HepG2 (cell line): Measurements from ENCODE around the gene UBR4. TPM values are rescaled to one million over a fixed set of nuclear protein-coding genes. Genes with fewer than 3 reads are reported as not detected.
A peak's percentile ranks its signal among the peaks of the same experiment; 100 is the strongest.

ENCODE experiments used
- AGO2 ChIP-seq: fragments of 200-400 bp; formaldehyde crosslinking; optimal IDR thresholded peaks from 2 replicates; pipeline ENCODE3; 2017; ENCODE audit warnings: mild to moderate bottlenecking, low read depth, low read length, moderate library complexity
- AKAP8 ChIP-seq: sonication (generic); formaldehyde crosslinking; IDR thresholded peaks from 2 replicates; pipeline ENCODE4 v1.5.1; 2020; ENCODE audit warnings: mild to moderate bottlenecking, missing genetic modification reagents
- CBX5 ChIP-seq: sonication (generic); formaldehyde crosslinking; IDR thresholded peaks from 2 replicates; pipeline ENCODE4 v1.4.0; 2020; ENCODE audit warnings: missing genetic modification reagents, borderline replicate concordance
- GABPA ChIP-seq, 2 experiments: IDR thresholded peaks; 2 replicates each; pipeline ENCODE4 v1.6.1; 2011 to 2016; ENCODE audit warnings: low read depth in 2 of 2, low read length in 1 of 2, missing biosample characterization in 1 of 2, missing genetic modification characterization in 1 of 2
- ONECUT2 ChIP-seq: sonication (generic); formaldehyde crosslinking; IDR thresholded peaks from 2 replicates; pipeline ENCODE4 v1.4.0; 2020; ENCODE audit warnings: missing genetic modification reagents
- RAD21 ChIP-seq: fragments of 450-650 bp; formaldehyde crosslinking; IDR thresholded peaks from 2 replicates; pipeline ENCODE4 v1.5.0; 2020; ENCODE audit warnings: mild to moderate bottlenecking
- RBM39 ChIP-seq: fragments of 200-400 bp; formaldehyde crosslinking; IDR thresholded peaks from one replicate; pipeline ENCODE4 v1.6.1; 2018; ENCODE audit warnings: antibody characterized with exemption, mild to moderate bottlenecking, low read depth, low read length; ENCODE audit not compliant: poor library complexity, severe bottlenecking
- ZKSCAN5 ChIP-seq: sonication (generic); formaldehyde crosslinking; IDR thresholded peaks from 2 replicates; pipeline ENCODE4 v1.5.1; 2020; ENCODE audit warnings: mild to moderate bottlenecking, missing genetic modification reagents
- ZNF124 ChIP-seq: sonication (generic); formaldehyde crosslinking; IDR thresholded peaks from 2 replicates; pipeline ENCODE4 v1.4.0; 2020; ENCODE audit warnings: missing genetic modification reagents
- ZNF136 ChIP-seq: sonication (generic); formaldehyde crosslinking; IDR thresholded peaks from 2 replicates; pipeline ENCODE4 v1.8.1; 2022; ENCODE audit warnings: low read depth, mild to moderate bottlenecking, moderate library complexity, missing genetic modification reagents
- ZNF143 ChIP-seq: sonication (generic); formaldehyde crosslinking; IDR thresholded peaks from 2 replicates; pipeline ENCODE4 v1.4.0; 2020; ENCODE audit warnings: missing genetic modification reagents
- ZNF17 ChIP-seq: sonication (generic); formaldehyde crosslinking; IDR thresholded peaks from 2 replicates; pipeline ENCODE4 v1.5.0; 2020; ENCODE audit warnings: mild to moderate bottlenecking, missing genetic modification reagents
- ZNF317 ChIP-seq: sonication (generic); formaldehyde crosslinking; IDR thresholded peaks from 2 replicates; pipeline ENCODE4 v1.5.0; 2020; ENCODE audit warnings: mild to moderate bottlenecking, missing genetic modification reagents
- ZNF326 ChIP-seq: sonication (generic); formaldehyde crosslinking; IDR thresholded peaks from 2 replicates; pipeline ENCODE4 v1.4.0; 2020; ENCODE audit warnings: missing genetic modification reagents, borderline replicate concordance
- polyA plus RNA-seq, 8 experiments: library from polyadenylated mRNA; depleted of rRNA in 3 of 8; stranded (reverse) in 7 of 8; unstranded in 1 of 8; fragments of >200 nt; fragmentation: Illumina TruSeq in 4 of 8; extraction: Trizol in 4 of 8; gene quantifications; 2 replicates each; pipeline versions ENCODE4 v1.2.1 to v1.2.3, GENCODE V29; 2011 to 2016; ENCODE audit warnings: low read depth in 4 of 8, missing spikeins in 1 of 8, mixed read lengths in 1 of 8; ENCODE audit not compliant: insufficient read depth in 1 of 8
- total RNA-seq, 5 experiments: library from RNA; depleted of rRNA; stranded (reverse); fragments of >200 nt; fragmentation: Illumina TruSeq; extraction: Trizol; gene quantifications; 2 replicates each; pipeline ENCODE4 v1.2.3, GENCODE V29; 2016; ENCODE audit warnings: low read depth in 1 of 5
- TF ChIP-seq, protein P1 (sequence below): sonication (generic); formaldehyde crosslinking; IDR thresholded peaks from 2 replicates; pipeline ENCODE4 v1.4.0; 2020; ENCODE audit warnings: missing genetic modification reagents
- TF ChIP-seq, protein P2 (sequence below): sonication (generic); formaldehyde crosslinking; IDR thresholded peaks from 2 replicates; pipeline ENCODE4 v1.8.0; 2022; ENCODE audit warnings: missing genetic modification reagents, low read depth, mild to moderate bottlenecking, borderline replicate concordance
- TF ChIP-seq, protein P3 (sequence below): sonication (generic); formaldehyde crosslinking; IDR thresholded peaks from 2 replicates; pipeline ENCODE4 v1.4.0; 2020; ENCODE audit warnings: missing genetic modification reagents
- TF ChIP-seq, protein P4 (sequence below): sonication (generic); formaldehyde crosslinking; IDR thresholded peaks from 2 replicates; pipeline ENCODE4 v1.8.1; 2023; ENCODE audit warnings: mild to moderate bottlenecking, missing genetic modification reagents, borderline replicate concordance
- TF ChIP-seq, protein P5 (sequence below): sonication (generic); formaldehyde crosslinking; IDR thresholded peaks from 2 replicates; pipeline ENCODE4 v1.4.0; 2020; ENCODE audit warnings: missing genetic modification reagents
- TF ChIP-seq, protein P6 (sequence below): sonication (generic); formaldehyde crosslinking; IDR thresholded peaks from 2 replicates; pipeline ENCODE4 v1.4.0; 2020; ENCODE audit warnings: missing genetic modification reagents
- TF ChIP-seq, protein P7 (sequence below): sonication (generic); formaldehyde crosslinking; IDR thresholded peaks from 2 replicates; pipeline ENCODE4 v1.4.0; 2020; ENCODE audit warnings: low read depth, mild to moderate bottlenecking, missing genetic modification reagents

The UBR4 gene
- total and polyA plus RNA-seq, 2 of the 13 experiments (the other 11 are each of a cell fraction or from before 2014, with no cell fraction given), result 59.1 to 106 TPM

DNA sequence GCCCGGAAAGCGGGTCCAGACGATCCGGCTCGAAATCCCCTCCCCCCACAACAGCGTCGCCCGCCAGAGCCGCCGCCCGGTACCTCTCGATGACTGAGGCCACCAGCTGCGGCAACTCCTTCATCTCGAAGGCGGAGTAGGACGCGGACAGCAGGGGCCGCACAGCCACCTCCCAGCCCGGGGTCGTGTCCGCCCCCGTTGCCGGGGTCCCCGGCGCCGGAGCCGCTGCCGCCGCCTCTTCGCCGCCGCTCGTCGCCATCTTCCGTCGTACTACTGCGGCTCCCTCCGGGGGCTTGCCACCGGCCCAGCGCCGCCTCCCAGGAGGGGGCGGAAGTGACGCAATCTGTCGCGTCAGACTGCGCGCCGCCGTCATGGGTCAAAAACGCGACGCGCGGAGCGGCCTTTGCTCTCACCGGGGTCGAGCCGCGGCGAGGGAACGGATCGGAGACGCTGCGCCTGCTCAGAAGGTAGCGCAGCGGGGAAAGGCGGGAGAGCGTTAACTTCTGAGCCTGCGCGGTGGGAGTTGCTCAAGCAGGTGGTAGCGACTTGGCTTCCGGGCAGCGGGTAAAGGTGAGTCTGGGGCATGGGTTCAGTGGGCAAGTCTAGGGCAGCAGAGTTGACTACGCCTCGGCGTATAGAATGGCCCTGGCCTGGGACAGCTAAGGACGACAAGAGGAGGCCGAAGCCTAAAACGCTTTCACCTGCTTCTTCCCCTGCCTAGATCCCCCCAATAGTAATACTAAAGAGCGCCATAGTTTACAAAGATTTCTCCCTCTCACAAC lies at the start of gene UBR4 (continued):
- TF ChIP-seq, protein P1, sequence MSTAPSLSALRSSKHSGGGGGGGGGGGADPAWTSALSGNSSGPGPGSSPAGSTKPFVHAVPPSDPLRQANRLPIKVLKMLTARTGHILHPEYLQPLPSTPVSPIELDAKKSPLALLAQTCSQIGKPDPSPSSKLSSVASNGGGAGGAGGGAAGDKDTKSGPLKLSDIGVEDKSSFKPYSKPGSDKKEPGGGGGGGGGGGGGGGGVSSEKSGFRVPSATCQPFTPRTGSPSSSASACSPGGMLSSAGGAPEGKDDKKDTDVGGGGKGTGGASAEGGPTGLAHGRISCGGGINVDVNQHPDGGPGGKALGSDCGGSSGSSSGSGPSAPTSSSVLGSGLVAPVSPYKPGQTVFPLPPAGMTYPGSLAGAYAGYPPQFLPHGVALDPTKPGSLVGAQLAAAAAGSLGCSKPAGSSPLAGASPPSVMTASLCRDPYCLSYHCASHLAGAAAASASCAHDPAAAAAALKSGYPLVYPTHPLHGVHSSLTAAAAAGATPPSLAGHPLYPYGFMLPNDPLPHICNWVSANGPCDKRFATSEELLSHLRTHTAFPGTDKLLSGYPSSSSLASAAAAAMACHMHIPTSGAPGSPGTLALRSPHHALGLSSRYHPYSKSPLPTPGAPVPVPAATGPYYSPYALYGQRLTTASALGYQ (CRISPR knock-in tag), result peak; percentile 76
- TF ChIP-seq AKAP8 (CRISPR knock-in tag) (peak; percentile 17; the same call in 1 of the 2 replicates), RAD21 (CRISPR knock-in tag) (peak; percentile 56), ZNF124 (CRISPR knock-in tag) (no peak), ZNF136 (CRISPR knock-in tag) (peak; percentile 89; the same call in 1 of the 2 replicates), ONECUT2 (CRISPR knock-in tag) (no peak), ZNF143 (peak; percentile 75), ZNF317 (CRISPR knock-in tag) (peak; percentile 62), AGO2 (peak; percentile 84), GABPA (IDR thresholded peaks at IDR 0.05; ENCODE audit: low read depth, low read length) (peak; percentile 80), GABPA (CRISPR knock-in tag; IDR thresholded peaks at IDR 0.05; ENCODE audit: low read depth) (peak; percentile 95), RBM39 (peak; percentile 76), ZKSCAN5 (CRISPR knock-in tag) (no peak), ZNF17 (no peak), CBX5 (CRISPR knock-in tag) (peak; percentile 85), ZNF326 (no peak)
- TF ChIP-seq, protein P2, sequence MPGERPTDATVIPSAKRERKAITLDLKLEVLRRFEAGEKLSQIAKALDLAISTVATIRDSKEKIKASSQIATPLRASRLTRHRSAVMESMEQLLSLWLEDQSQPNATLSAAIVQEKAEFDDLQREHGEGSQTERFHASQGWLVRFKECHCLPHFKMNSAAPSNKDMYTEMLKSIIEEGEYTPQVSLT (CRISPR knock-in tag), result no peak
- TF ChIP-seq, protein P3, sequence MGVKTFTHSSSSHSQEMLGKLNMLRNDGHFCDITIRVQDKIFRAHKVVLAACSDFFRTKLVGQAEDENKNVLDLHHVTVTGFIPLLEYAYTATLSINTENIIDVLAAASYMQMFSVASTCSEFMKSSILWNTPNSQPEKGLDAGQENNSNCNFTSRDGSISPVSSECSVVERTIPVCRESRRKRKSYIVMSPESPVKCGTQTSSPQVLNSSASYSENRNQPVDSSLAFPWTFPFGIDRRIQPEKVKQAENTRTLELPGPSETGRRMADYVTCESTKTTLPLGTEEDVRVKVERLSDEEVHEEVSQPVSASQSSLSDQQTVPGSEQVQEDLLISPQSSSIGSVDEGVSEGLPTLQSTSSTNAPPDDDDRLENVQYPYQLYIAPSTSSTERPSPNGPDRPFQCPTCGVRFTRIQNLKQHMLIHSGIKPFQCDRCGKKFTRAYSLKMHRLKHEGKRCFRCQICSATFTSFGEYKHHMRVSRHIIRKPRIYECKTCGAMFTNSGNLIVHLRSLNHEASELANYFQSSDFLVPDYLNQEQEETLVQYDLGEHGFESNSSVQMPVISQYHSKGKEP (CRISPR knock-in tag), result 0 out of 2 replicates have a peak, but pooled peaks have one; percentile 67
- TF ChIP-seq, protein P4, sequence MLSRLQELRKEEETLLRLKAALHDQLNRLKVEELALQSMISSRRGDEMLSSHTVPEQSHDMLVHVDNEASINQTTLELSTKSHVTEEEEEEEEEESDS (CRISPR knock-in tag), result no peak; the same call in 1 of the 2 replicates
- TF ChIP-seq, protein P5, sequence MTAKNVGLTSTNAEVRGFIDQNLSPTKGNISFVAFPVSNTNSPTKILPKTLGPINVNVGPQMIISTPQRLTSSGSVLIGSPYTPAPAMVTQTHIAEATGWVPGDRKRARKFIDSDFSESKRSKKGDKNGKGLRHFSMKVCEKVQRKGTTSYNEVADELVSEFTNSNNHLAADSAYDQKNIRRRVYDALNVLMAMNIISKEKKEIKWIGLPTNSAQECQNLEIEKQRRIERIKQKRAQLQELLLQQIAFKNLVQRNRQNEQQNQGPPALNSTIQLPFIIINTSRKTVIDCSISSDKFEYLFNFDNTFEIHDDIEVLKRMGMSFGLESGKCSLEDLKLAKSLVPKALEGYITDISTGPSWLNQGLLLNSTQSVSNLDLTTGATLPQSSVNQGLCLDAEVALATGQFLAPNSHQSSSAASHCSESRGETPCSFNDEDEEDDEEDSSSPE (CRISPR knock-in tag), result peak; percentile 98
- TF ChIP-seq, protein P6, sequence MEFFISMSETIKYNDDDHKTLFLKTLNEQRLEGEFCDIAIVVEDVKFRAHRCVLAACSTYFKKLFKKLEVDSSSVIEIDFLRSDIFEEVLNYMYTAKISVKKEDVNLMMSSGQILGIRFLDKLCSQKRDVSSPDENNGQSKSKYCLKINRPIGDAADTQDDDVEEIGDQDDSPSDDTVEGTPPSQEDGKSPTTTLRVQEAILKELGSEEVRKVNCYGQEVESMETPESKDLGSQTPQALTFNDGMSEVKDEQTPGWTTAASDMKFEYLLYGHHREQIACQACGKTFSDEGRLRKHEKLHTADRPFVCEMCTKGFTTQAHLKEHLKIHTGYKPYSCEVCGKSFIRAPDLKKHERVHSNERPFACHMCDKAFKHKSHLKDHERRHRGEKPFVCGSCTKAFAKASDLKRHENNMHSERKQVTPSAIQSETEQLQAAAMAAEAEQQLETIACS (CRISPR knock-in tag), result peak; percentile 85
- TF ChIP-seq, protein P7, sequence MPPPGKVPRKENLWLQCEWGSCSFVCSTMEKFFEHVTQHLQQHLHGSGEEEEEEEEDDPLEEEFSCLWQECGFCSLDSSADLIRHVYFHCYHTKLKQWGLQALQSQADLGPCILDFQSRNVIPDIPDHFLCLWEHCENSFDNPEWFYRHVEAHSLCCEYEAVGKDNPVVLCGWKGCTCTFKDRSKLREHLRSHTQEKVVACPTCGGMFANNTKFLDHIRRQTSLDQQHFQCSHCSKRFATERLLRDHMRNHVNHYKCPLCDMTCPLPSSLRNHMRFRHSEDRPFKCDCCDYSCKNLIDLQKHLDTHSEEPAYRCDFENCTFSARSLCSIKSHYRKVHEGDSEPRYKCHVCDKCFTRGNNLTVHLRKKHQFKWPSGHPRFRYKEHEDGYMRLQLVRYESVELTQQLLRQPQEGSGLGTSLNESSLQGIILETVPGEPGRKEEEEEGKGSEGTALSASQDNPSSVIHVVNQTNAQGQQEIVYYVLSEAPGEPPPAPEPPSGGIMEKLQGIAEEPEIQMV (CRISPR knock-in tag), result no peak
